Activated CD8-positive, alpha-beta memory T cell treated with anti-CD3 and anti-CD28 coated beads for 1 hour (primary cell): ENCODE results near the gene PLOD3.
"Not testable (repeated sequence)": the region's sequence is repeated elsewhere in the genome, so short reads cannot be mapped to it uniquely, and the experiment has no call there.

ENCODE experiments used
- DNase-seq, 2 donors: peaks; one replicate each; pipeline ENCODE4 v3.0.0-alpha.2; 2020; ENCODE audit warnings: low read depth in 1 of 2; ENCODE audit errors: extremely low read depth in 1 of 2

PLOD3 gene

GRCh38 chr7:101216001-101216859 is 1.2 kb downstream of the PLOD3 start:
- no peak for DNase-seq

GRCh38 chr7:101212014-101212413 is 5.4 kb downstream of the PLOD3 start:
- DNase-seq = no peak

GRCh38 chr7:101211501-101211900 is 5.9 kb downstream of the PLOD3 start:
- DNase-seq = no peak

GRCh38 chr7:101210143-101210542 is 7.2 kb downstream of the PLOD3 start:
- no peak for DNase-seq

GRCh38 chr7:101208794-101209193 is 8.6 kb downstream of the PLOD3 start:
- DNase-seq = no peak

- no peak for DNase-seq
Measured at GRCh38 chr7:101207459-101207858, 9.9 kb downstream of the PLOD3 start.

- no peak for DNase-seq
Measured at GRCh38 chr7:101206665-101207042, 10.7 kb downstream of the PLOD3 start.

GRCh38 chr7:101205901-101206664 is 11.3 kb downstream of the PLOD3 start:
- DNase-seq = no peak

GRCh38 chr7:101203740-101204738 is 13.3 kb downstream of the PLOD3 start:
- not testable (repeated sequence) for DNase-seq

GRCh38 chr7:101202603-101202918 is 14.8 kb downstream of the PLOD3 start:
- DNase-seq = no peak

- DNase-seq = no peak
Measured at GRCh38 chr7:101201695-101202602, 15.4 kb downstream of the PLOD3 start.

GRCh38 chr7:101200862-101201599 is 16.4 kb downstream of the PLOD3 start, which contains the start of gene MOGAT3:
TSS of gene MOGAT3 (minus strand) at chr7:101201036. CDS start at chr7:101200854, 182 bp downstream.
- DNase-seq = no peak

GRCh38 chr7:101200504-101200861 is 16.9 kb downstream of the PLOD3 start:
- DNase-seq = no peak

GRCh38 chr7:101199522-101199921 is 17.9 kb downstream of the PLOD3 start:
- not testable (repeated sequence) for DNase-seq

- no peak for DNase-seq
Measured at GRCh38 chr7:101198476-101198875, 18.9 kb downstream of the PLOD3 start.

- no peak for DNase-seq
Measured at GRCh38 chr7:101197991-101198390, 19.4 kb downstream of the PLOD3 start.

- DNase-seq = no peak
Measured at GRCh38 chr7:101195884-101196283, 21.5 kb downstream of the PLOD3 start.

GRCh38 chr7:101189109-101189508 is 28.3 kb downstream of the PLOD3 start:
- DNase-seq = no peak

GRCh38 chr7:101186844-101187428 is 30.4 kb downstream of the PLOD3 start:
- no peak for DNase-seq
